Activated naive CD4-positive, alpha-beta T cell treated with anti-CD3 and anti-CD28 coated beads, Interleukin-2, amount 50 U/mL, for 24 hours (primary cell): Measurements from ENCODE around the gene FAM237A.

Experiments used
- H3K27ac Mint-ChIP-seq: one replicate; pipeline ENCODE4 v1.8.0; 2021; ENCODE audit warnings: mild to moderate bottlenecking, mixed read lengths
- H3K27me3 Mint-ChIP-seq: one replicate; pipeline ENCODE4 v1.8.0; 2021; ENCODE audit warnings: mixed read lengths
- H3K36me3 Mint-ChIP-seq: one replicate; pipeline ENCODE4 v1.8.0; 2021; ENCODE audit warnings: mixed read lengths
- H3K4me1 Mint-ChIP-seq: one replicate; pipeline ENCODE4 v1.8.0; 2021; ENCODE audit warnings: mixed read lengths
- H3K4me3 Mint-ChIP-seq: one replicate; pipeline ENCODE4 v1.8.0; 2021; ENCODE audit warnings: mild to moderate bottlenecking, mixed read lengths
- H3K9me3 Mint-ChIP-seq: one replicate; pipeline ENCODE4 v1.8.0; 2021; ENCODE audit warnings: mixed read lengths

Gene FAM237A

DNA sequence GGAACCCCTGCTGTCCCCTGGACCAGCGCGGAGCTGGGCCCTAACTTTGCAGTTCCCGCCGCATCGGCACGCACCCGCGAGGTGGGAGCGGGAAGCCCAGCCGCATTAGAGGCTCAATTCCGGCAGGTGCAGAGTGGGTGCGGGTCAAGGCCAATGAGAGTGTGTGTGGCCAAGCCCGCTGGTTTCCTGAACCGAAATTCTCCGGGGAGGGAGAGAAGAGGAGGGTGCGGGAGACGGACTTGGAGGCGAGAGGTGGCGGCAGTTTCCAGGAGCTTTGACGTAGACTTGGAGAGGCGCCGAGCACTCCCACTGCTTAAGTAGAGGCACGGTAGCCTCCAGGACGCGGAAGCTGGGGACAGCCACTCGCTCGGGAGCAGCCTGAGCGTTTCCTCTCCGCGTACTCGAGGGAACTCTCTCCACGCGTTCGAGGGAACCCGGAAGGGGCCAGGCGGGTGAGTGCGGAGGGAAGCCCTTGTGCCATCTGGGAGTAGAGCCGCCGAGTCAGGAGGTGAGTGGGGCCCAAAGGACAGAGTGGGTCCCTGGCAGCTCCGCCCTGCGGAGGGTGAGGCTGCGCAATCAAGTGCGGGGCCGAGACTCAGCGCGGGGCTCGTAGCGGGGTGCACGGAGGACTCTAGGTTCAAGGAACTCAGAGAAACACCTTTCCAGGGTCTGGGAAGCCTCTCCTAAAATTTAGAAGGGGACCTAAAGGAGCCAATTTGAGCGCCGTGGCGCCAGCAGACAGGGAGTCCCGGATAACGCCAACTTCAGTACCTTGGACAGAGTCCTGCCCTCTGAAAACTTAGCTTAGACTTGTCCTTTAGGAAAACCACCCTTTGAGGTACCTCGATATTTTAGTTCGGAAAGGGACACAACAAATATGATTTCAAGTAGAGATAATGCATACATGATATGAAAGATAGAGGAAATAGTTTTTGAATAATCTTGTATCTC, at the start of gene FAM237A:
Gene FAM237A, plus strand, starts transcription at position 413 of the 951 bp plus-strand sequence. CDS start 1,750 bp downstream, outside the sequence.
- no peak within 1 kb of the TSS for H3K27ac Mint-ChIP-seq
- no peaks in the 10 kb centered on the region for H3K36me3 Mint-ChIP-seq
- H3K9me3 Mint-ChIP-seq = no peaks in the 10 kb centered on the region
- H3K4me1 Mint-ChIP-seq = no peaks in the 10 kb centered on the region
- H3K4me3 Mint-ChIP-seq = no peak within 1 kb of the TSS
- peaks cover 20% of the 10 kb centered on the region for H3K27me3 Mint-ChIP-seq

DNA sequence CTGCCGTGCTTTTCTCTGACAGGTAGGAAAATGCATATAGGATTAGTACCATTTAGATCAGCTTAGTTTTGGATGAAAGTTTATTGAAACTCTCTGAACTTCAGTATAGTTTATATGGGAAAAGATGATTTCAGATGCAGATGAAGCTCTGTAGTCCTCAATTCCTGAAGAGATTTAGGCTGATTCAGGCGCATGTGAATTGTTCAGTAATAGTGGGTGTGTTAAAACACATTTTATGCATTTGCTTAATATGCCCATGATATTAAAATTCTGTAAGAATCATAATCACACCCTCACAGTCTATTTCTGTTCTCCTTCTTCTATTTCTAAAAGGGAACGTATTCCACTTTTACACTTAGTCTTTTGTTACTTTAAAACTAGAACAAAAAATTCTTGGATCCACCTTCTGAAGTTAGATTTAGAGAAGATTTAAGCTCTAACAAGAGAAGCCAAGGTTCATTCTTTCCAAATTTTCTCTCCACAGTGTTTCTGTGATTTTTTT, 44.5 kb upstream of the FAM237A start:
- Mint-ChIP-seq H3K27ac (no peak overlapping the region), H3K4me3 (no peak overlapping the region), H3K4me1 (no peaks in the 10 kb centered on the region), H3K27me3 (peaks cover 1% of the 10 kb centered on the region), H3K9me3 (no peaks in the 10 kb centered on the region), H3K36me3 (no peaks in the 10 kb centered on the region)

DNA sequence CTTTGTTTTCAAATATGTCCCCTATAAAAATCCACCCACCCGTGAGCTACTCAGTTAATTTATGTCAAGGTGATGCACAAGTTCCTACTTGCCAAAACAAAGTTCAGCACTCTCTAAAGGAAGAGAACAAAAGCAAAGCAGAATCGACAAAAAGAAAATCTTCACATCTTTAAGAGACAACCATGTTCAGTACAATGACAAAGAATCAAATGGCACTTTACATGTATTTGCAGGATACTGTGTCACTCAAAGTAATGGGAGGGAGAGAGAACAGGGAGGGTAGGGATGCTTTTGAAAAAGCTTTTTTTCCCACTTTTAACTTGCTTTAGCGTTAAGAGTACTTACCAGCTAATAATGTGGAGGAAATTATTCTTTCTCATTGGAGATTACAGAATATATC, 39.0 kb upstream of the FAM237A start:
- Mint-ChIP-seq H3K36me3 (no peaks in the 10 kb centered on the region), H3K4me3 (no peak overlapping the region), H3K27ac (no peak overlapping the region), H3K27me3 (peaks cover 4% of the 10 kb centered on the region), H3K4me1 (no peaks in the 10 kb centered on the region), H3K9me3 (no peaks in the 10 kb centered on the region)

DNA sequence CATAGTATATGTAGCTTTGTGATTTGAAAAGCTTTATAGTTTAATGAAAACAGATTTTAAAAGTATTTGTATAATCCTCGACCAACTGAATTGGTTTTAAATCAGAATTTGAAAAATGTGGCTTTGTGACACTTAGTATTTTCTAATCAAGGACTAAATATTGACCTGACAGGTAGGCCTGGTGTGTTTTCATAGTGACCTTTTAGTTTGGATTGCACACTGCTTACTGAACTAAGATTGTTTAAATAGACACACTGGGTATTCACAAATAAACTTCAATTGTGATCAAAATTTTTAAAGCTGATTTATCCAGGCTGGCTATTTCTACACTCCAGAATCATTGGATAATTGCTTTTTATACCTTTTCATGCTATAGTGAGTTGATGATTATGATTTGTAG, 31.8 kb upstream of the FAM237A start:
- H3K27ac Mint-ChIP-seq = no peak overlapping the region
- H3K27me3 Mint-ChIP-seq = no peaks in the 10 kb centered on the region
- no peaks in the 10 kb centered on the region for H3K36me3 Mint-ChIP-seq
- H3K9me3 Mint-ChIP-seq = no peaks in the 10 kb centered on the region
- no peaks in the 10 kb centered on the region for H3K4me1 Mint-ChIP-seq
- no peak overlapping the region for H3K4me3 Mint-ChIP-seq

DNA sequence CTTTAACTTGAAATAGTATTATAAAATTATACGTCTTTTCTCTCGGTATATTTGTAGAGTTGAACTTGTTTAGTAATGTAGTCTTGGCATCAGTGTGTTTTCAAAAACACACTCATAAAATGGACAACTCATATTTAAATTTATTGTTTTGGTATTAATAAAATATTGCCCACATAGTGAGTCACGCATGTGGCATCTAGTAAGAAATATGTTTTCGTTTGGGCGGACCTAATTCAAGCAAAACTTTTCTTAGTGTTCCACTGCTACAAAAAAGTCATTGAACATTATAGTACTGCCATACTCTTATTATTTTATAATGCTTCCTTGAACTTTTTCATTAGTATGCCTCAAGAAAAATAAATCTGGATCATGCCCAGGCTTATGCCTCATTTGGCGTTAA, 31.1 kb upstream of the FAM237A start:
- no peaks in the 10 kb centered on the region for H3K27me3 Mint-ChIP-seq
- no peaks in the 10 kb centered on the region for H3K36me3 Mint-ChIP-seq
- no peaks in the 10 kb centered on the region for H3K4me1 Mint-ChIP-seq
- H3K4me3 Mint-ChIP-seq = no peak overlapping the region
- no peak overlapping the region for H3K27ac Mint-ChIP-seq
- H3K9me3 Mint-ChIP-seq = no peaks in the 10 kb centered on the region

DNA sequence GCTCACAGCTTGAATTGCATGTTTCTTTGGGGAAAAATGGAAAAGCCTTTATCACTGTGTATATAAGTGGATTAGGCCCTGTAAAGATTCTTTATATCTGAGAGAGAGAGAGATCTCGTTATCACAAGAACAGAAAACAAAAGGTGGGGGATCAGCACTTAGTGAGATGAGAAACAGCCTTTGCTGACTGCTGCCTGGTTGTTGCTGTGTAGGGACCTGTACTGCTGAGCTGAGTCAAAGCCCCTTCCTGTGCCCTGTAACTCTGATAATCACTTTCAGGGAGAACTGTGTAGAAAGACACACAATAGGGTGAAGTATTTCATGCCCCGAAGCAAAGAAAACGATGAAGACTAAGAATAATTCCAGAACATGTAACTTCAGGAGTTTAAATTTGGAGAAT, 30.6 kb upstream of the FAM237A start:
- Mint-ChIP-seq H3K9me3 (no peaks in the 10 kb centered on the region), H3K4me1 (no peaks in the 10 kb centered on the region), H3K4me3 (no peak overlapping the region), H3K27me3 (peaks cover 2% of the 10 kb centered on the region), H3K36me3 (no peaks in the 10 kb centered on the region), H3K27ac (no peak overlapping the region)

DNA sequence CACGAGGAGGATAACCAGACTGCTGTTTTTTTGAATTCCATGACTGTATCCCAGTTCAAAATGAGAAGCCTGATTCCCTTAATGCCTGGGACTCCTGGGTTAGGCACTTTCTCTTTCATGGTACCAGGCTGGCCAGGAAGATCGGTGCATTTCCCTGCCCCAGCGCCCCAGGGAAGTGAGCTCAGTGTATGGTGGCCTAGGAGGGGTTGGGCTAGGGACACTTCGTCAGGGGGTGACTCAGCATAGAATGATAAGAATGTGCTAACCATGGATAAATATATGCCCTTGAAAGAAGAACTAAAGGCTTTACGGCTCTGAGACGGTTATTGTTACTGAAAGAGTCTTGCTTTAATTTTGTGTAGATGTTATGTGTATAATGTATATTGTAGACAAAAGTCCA, 27.5 kb upstream of the FAM237A start:
- no peaks in the 10 kb centered on the region for H3K36me3 Mint-ChIP-seq
- H3K9me3 Mint-ChIP-seq = no peaks in the 10 kb centered on the region

DNA sequence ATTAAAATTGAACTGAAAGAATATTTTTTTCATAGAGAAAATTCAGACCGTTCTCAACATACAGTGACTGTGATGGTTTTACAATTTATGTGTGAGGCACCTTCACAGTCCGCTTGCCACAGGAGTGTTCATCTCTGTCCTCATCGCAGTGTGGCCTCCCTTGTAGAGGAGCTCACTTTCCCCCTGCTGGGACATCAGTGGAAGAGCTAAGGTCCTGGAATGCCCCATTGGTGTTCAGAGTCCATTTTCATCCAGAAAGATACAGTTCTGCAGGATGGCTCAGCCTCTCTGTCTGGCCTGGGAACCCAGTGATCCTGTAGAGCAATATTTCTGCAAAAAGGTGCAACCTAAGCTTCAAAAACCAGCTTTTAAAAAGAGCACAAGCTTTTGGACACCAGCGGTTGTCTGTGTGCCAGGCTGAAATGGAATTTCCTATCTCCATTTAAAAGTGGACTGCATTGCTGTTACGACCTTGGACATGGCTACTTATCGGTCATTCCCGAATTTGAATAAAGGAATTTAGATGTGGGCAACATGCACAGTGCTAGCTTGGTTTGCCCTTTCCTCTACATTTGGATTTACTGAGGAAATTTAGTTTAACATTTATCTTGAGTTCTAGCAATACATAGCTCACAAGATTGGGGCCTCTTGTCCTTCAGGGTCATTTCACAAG, 26.7 kb upstream of the FAM237A start:
- H3K27ac Mint-ChIP-seq = no peak overlapping the region
- no peaks in the 10 kb centered on the region for H3K36me3 Mint-ChIP-seq
- H3K4me3 Mint-ChIP-seq = no peak overlapping the region
- H3K27me3 Mint-ChIP-seq = peaks cover 6% of the 10 kb centered on the region
- H3K4me1 Mint-ChIP-seq = no peaks in the 10 kb centered on the region
- H3K9me3 Mint-ChIP-seq = no peaks in the 10 kb centered on the region

More for the DNA sequence above, 27.5 kb upstream of the FAM237A start:
- Mint-ChIP-seq H3K4me3 (no peak overlapping the region), H3K27ac (no peak overlapping the region), H3K27me3 (peaks cover 6% of the 10 kb centered on the region), H3K4me1 (no peaks in the 10 kb centered on the region)

DNA sequence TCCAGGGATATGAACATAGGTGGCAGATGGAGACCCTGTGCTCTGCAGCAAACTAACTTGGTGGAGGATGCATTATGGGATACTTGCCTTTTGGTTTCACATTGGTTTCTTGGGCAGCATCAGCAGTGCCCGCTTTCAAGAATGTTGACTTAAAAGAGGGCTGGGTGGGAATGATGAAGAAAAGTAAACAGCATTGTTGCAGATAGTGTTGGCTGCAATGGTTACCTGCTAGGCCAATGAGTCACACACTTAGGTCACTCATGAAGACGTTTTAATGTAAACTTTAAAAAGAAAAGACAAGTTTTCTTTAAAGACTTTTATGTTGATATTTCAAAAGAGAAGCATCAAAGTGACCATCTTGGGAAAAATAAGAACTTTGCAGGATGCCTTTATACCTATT, 26.1 kb upstream of the FAM237A start:
- no peaks in the 10 kb centered on the region for H3K36me3 Mint-ChIP-seq
- no peaks in the 10 kb centered on the region for H3K9me3 Mint-ChIP-seq
- H3K27me3 Mint-ChIP-seq = peaks cover 6% of the 10 kb centered on the region
- H3K4me1 Mint-ChIP-seq = no peaks in the 10 kb centered on the region
- no peak overlapping the region for H3K4me3 Mint-ChIP-seq
- H3K27ac Mint-ChIP-seq = no peak overlapping the region

DNA sequence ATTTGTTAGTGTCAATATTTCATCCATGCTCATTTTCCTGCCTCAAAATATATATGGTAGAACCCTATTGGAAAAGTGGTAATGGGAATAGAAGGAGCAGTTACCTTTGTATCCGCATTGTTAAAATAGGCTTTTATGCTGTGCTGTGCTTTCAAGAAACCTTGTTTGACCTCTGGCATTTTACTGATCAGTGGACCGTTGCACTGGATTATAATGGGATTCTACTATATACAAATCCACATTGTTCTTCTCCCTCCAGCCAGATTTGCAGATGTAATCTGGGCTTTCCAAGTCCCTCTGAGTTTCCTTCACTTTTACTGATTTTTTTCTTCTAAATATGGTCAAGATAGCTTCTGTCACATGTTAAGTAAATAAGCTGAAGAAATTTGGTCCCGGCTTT, 23.3 kb upstream of the FAM237A start:
- no peak overlapping the region for H3K4me3 Mint-ChIP-seq
- H3K27me3 Mint-ChIP-seq = peaks cover 6% of the 10 kb centered on the region
- no peaks in the 10 kb centered on the region for H3K4me1 Mint-ChIP-seq

DNA sequence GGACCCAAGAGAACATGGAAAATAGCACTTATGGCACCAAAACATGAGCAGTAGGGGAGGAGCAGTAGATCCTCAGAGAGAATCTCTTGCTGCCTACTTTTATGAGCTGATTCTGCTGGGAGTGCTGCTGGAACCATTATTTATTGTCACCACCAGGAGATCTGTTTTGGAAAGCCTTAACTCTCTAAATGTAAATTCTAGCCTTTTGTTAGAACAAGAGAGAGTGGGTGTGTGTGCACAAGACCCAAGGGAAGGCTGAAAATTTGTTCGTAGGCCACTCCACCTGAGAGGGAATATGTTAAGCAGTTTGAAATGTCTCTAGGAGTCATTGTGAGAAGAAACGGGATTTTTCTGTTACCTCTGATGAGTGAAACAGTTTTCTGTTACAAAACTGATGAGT, 16.2 kb upstream of the FAM237A start:
- no peaks in the 10 kb centered on the region for H3K4me1 Mint-ChIP-seq
- no peak overlapping the region for H3K27ac Mint-ChIP-seq
- no peaks in the 10 kb centered on the region for H3K36me3 Mint-ChIP-seq
- H3K9me3 Mint-ChIP-seq = no peaks in the 10 kb centered on the region
- peaks cover 9% of the 10 kb centered on the region for H3K27me3 Mint-ChIP-seq
- no peak overlapping the region for H3K4me3 Mint-ChIP-seq

More for the DNA sequence above, 23.3 kb upstream of the FAM237A start:
- no peaks in the 10 kb centered on the region for H3K36me3 Mint-ChIP-seq
- H3K9me3 Mint-ChIP-seq = no peaks in the 10 kb centered on the region
- no peak overlapping the region for H3K27ac Mint-ChIP-seq

DNA sequence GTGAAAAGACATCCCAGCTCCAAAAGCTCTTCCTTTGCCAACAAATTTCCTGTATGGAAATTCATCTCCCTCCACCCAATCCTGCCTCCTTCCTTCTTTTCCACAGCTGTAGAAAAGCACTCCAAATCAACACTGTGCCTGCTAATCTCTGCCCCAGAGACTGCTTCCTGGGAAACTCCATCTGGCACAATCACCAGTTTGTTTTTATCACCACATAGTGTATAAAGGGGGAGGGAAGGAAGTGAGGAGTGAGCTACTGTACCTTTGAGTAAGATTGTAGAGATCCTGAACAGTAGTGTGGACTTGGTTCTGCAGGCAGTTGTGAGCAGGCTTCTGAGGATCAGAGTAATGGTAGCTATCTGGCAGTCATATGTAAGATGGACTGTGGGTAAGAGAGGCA, 14.7 kb upstream of the FAM237A start:
- Mint-ChIP-seq H3K4me1 (no peaks in the 10 kb centered on the region), H3K4me3 (no peak overlapping the region), H3K27ac (no peak overlapping the region), H3K9me3 (no peaks in the 10 kb centered on the region), H3K27me3 (peaks cover 9% of the 10 kb centered on the region), H3K36me3 (no peaks in the 10 kb centered on the region)

DNA sequence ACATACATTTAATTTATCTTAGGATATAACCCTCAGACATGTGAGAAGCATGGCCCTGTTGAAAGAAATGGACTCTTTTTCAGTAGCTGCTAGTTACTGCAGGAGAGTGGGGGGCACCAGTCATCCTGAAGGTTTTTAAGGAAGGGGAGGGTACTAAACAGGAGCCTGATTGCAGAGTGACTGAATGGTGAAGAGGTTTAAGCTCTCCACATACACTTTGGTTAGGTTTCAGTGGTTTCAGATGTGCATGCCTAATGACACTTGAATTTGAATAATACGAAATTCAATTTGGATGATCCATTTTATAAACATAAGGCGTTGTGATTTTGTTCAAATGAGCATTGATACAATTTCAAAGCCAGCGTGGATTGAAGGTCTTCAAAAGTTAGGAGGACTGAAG, 10.9 kb upstream of the FAM237A start:
- Mint-ChIP-seq H3K4me3 (no peak overlapping the region), H3K36me3 (no peaks in the 10 kb centered on the region), H3K4me1 (no peaks in the 10 kb centered on the region), H3K9me3 (no peaks in the 10 kb centered on the region), H3K27me3 (peaks cover 11% of the 10 kb centered on the region), H3K27ac (no peak overlapping the region)

DNA sequence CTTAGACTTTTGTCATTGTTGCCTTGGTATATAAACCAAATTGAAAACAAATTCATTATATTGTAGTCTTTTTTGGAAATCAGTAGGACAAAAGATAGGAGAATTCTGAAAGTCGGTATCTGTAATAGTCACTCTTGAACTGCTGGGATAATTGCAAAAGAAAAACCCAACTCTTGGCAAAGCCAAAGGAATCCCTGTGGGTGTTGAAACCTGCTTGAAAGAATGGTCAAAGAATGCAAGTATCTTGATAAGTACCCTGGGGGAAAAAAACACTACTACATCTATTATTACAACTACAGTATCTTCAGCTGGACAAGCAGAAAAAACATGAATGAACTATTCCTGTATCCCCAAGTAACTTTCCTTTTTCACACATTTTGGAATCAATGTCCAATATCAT, 7.3 kb upstream of the FAM237A start:
- Mint-ChIP-seq H3K4me1 (no peaks in the 10 kb centered on the region), H3K27me3 (peaks cover 6% of the 10 kb centered on the region), H3K9me3 (no peaks in the 10 kb centered on the region), H3K27ac (no peak overlapping the region), H3K4me3 (no peak overlapping the region), H3K36me3 (no peaks in the 10 kb centered on the region)

DNA sequence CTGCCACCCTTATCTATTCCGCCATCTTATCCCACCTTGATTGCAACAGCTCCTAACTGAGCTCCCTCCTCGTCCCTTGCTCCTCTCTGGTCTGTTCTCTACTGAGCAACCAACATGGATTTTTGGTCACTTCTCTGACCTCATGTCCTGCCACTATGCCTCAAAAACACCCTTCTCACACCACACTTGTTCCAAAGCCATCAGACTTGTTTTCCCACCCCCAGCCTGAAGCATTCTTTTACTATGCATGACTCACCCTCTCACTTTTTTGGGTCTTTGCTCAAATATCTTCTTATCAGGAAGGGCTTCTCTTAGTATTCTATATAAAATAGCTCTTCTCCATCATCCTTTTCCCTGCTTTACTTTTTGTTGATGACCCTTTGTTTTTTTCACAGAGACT, 2.7 kb upstream of the FAM237A start:
- no peaks in the 10 kb centered on the region for H3K36me3 Mint-ChIP-seq
- H3K27me3 Mint-ChIP-seq = peaks cover 16% of the 10 kb centered on the region

DNA sequence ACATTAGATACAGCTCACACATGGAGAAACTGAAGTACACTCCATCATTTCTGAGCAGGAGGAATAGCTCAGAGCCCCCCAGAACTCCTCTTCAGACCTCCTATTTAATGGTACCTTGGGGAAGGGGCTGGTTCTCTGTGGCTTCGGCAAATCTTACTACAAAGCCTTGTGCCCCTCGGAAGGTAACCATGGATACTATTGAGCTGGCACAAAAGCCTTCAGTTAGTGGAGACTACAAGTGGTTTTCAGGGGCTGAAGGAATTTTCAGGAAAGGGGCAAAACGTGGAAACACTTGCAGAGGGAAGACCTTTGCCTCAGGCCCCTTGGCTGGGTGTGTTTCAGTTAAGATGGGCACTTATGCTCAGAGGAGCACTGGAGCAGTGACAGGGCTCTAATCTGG, 1.1 kb upstream of the FAM237A start:
- Mint-ChIP-seq H3K36me3 (no peaks in the 10 kb centered on the region), H3K4me3 (no peak overlapping the region), H3K27ac (no peak overlapping the region), H3K9me3 (no peaks in the 10 kb centered on the region), H3K4me1 (no peaks in the 10 kb centered on the region), H3K27me3 (peaks cover 19% of the 10 kb centered on the region)

More for the DNA sequence above, 2.7 kb upstream of the FAM237A start:
- Mint-ChIP-seq H3K4me1 (no peaks in the 10 kb centered on the region), H3K4me3 (no peak overlapping the region), H3K27ac (no peak overlapping the region), H3K9me3 (no peaks in the 10 kb centered on the region)
